IPS-15b (cell line): Measurements from ENCODE around the gene CNPY2.
"Not testable (repeated sequence)": the region's sequence is repeated elsewhere in the genome, so short reads cannot be mapped to it uniquely, and the experiment has no call there.

ENCODE experiments used
- H3K27me3 ChIP-seq: one replicate; pipeline ENCODE4 v1.6.1; 2013; ENCODE audit warnings: low read length; ENCODE audit not compliant: control insufficient read depth, insufficient read depth
- H3K36me3 ChIP-seq: one replicate; pipeline ENCODE4 v1.6.1; 2013; ENCODE audit warnings: low read length; ENCODE audit not compliant: control insufficient read depth, insufficient read depth
- H3K4me1 ChIP-seq: one replicate; pipeline ENCODE4 v1.6.1; 2013; ENCODE audit warnings: mild to moderate bottlenecking, low read length; ENCODE audit not compliant: control insufficient read depth, insufficient read depth
- H3K4me3 ChIP-seq: one replicate; pipeline ENCODE4 v1.5.1; 2013; ENCODE audit warnings: low read depth, low read length
- H3K9ac ChIP-seq: one replicate; pipeline ENCODE4 v1.6.1; 2013; ENCODE audit warnings: low read depth, mild to moderate bottlenecking, low read length
- H3K9me3 ChIP-seq: one replicate; pipeline ENCODE4 v1.6.1; 2013; ENCODE audit warnings: mild to moderate bottlenecking, low read length; ENCODE audit not compliant: control insufficient read depth, insufficient read depth

The CNPY2 gene

GRCh38 chr12:56315622-56316473 is at the start of gene CNPY2:
TSS of gene CNPY2 (minus strand) at chr12:56315988. CDS start at chr12:56315217, 771 bp downstream.
- no peaks in the 10 kb centered on the region for H3K9me3 ChIP-seq
- H3K36me3 ChIP-seq, result peaks cover 14% of the 10 kb centered on the region
- peak within 1 kb of the TSS; percentile 100 for H3K4me3 ChIP-seq

GRCh38 chr12:56362130-56363059 is 46.6 kb upstream of the CNPY2 start, which contains the start of gene APOF:
TSS of gene APOF (minus strand) at chr12:56362857. CDS start at chr12:56362745, 112 bp downstream.
- H3K4me1 ChIP-seq, result peaks cover 11% of the 10 kb centered on the region
- H3K9ac ChIP-seq, result no peak within 1 kb of the TSS
- no peaks in the 10 kb centered on the region for H3K36me3 ChIP-seq
- H3K27me3 ChIP-seq, result no peaks in the 10 kb centered on the region
- no peaks in the 10 kb centered on the region for H3K9me3 ChIP-seq
- H3K4me3 ChIP-seq, result no peak within 1 kb of the TSS

More at GRCh38 chr12:56315622-56316473, at the start of gene CNPY2:
- H3K27me3 ChIP-seq, result no peaks in the 10 kb centered on the region
- peak within 1 kb of the TSS; percentile 99 for H3K9ac ChIP-seq
- peaks cover 3% of the 10 kb centered on the region for H3K4me1 ChIP-seq

- Histone ChIP-seq H3K4me1 (peaks cover 11% of the 10 kb centered on the region), H3K27me3 (no peaks in the 10 kb centered on the region), H3K36me3 (no peaks in the 10 kb centered on the region), H3K4me3 (no peak overlapping the region), H3K9ac (no peak overlapping the region), H3K9me3 (no peaks in the 10 kb centered on the region)
These were observed 45.8 kb upstream of the CNPY2 start for GRCh38 chr12:56361487-56362129.

- Histone ChIP-seq H3K4me1 (peaks cover 11% of the 10 kb centered on the region), H3K27me3 (no peaks in the 10 kb centered on the region), H3K9me3 (no peaks in the 10 kb centered on the region)
These were observed 44.3 kb upstream of the CNPY2 start, which contains the start of gene STAT2 for GRCh38 chr12:56359851-56360767. TSS of gene STAT2 (minus strand) at chr12:56360107. CDS start at chr12:56356571, 3,536 bp downstream.

GRCh38 chr12:56358836-56359532 is 43.2 kb upstream of the CNPY2 start:
- Histone ChIP-seq H3K9me3 (no peaks in the 10 kb centered on the region), H3K4me3 (peak overlapping the region; percentile 65), H3K27me3 (no peaks in the 10 kb centered on the region), H3K4me1 (peaks cover 11% of the 10 kb centered on the region), H3K36me3 (peaks cover 25% of the 10 kb centered on the region), H3K9ac (peak overlapping the region; percentile 29)

More at GRCh38 chr12:56359851-56360767, 44.3 kb upstream of the CNPY2 start, which contains the start of gene STAT2:
- Histone ChIP-seq H3K9ac (peak within 1 kb of the TSS; percentile 79), H3K36me3 (peaks cover 14% of the 10 kb centered on the region), H3K4me3 (peak within 1 kb of the TSS; percentile 67)

- H3K4me3 ChIP-seq, result no peak overlapping the region
- no peak overlapping the region for H3K9ac ChIP-seq
- H3K36me3 ChIP-seq, result peaks cover 54% of the 10 kb centered on the region
These were observed 35.5 kb upstream of the CNPY2 start for GRCh38 chr12:56351325-56351724.

GRCh38 chr12:56350662-56351061 is 34.9 kb upstream of the CNPY2 start:
- Histone ChIP-seq H3K36me3 (peaks cover 54% of the 10 kb centered on the region), H3K27me3 (no peaks in the 10 kb centered on the region), H3K9me3 (no peaks in the 10 kb centered on the region), H3K4me3 (no peak overlapping the region), H3K4me1 (no peaks in the 10 kb centered on the region), H3K9ac (no peak overlapping the region)

More at GRCh38 chr12:56351325-56351724, 35.5 kb upstream of the CNPY2 start:
- H3K27me3 ChIP-seq, result no peaks in the 10 kb centered on the region
- H3K9me3 ChIP-seq, result no peaks in the 10 kb centered on the region
- no peaks in the 10 kb centered on the region for H3K4me1 ChIP-seq

GRCh38 chr12:56348776-56349175 is 33.0 kb upstream of the CNPY2 start:
- Histone ChIP-seq H3K4me1 (no peaks in the 10 kb centered on the region), H3K4me3 (no peak overlapping the region), H3K9me3 (no peaks in the 10 kb centered on the region), H3K9ac (no peak overlapping the region), H3K36me3 (peaks cover 37% of the 10 kb centered on the region), H3K27me3 (no peaks in the 10 kb centered on the region)

GRCh38 chr12:56347255-56347654 is 31.5 kb upstream of the CNPY2 start:
- H3K4me1 ChIP-seq, H3K9ac ChIP-seq, H3K9me3 ChIP-seq, H3K4me3 ChIP-seq, H3K27me3 ChIP-seq: not testable (repeated sequence)
- H3K36me3 ChIP-seq, result peaks cover 51% of the 10 kb centered on the region

- Histone ChIP-seq H3K36me3 (peaks cover 51% of the 10 kb centered on the region), H3K4me3 (no peak overlapping the region), H3K27me3 (no peaks in the 10 kb centered on the region), H3K9me3 (no peaks in the 10 kb centered on the region), H3K4me1 (no peaks in the 10 kb centered on the region), H3K9ac (no peak overlapping the region)
These were observed 30.9 kb upstream of the CNPY2 start for GRCh38 chr12:56346675-56347074.
